CD4-positive, CD25-positive, alpha-beta regulatory T cell (primary cell): ENCODE data around the gene RBM3. TPM values are rescaled to one million over a fixed set of nuclear protein-coding genes. Genes with fewer than 3 reads are reported as not detected.
A peak's percentile ranks its signal among the peaks of the same experiment; 100 is the strongest.

ENCODE experiments used
- ATAC-seq, 2 donors: fragments of 150-1000 bp; cut with Tn5 transposase; one replicate each; pipeline ENCODE4 v1.10.0; 2021; ENCODE audit warnings: low read depth in 2 of 2, moderate number of reproducible peaks in 2 of 2, moderate library complexity in 1 of 2
- DNase-seq, 3 donors: peaks; one replicate each; pipeline versions ENCODE4 v3.0.0 to v3.0.0-alpha.2; 2012 to 2022; ENCODE audit warnings: mixed read lengths in 1 of 3
- H3K27ac ChIP-seq: one replicate; pipeline ENCODE4 v1.7.0; 2013; ENCODE audit warnings: mild to moderate bottlenecking, low read length; ENCODE audit not compliant: insufficient read depth, poor library complexity, severe bottlenecking
- H3K27me3 ChIP-seq: one replicate; pipeline ENCODE4 v1.7.0; 2013; ENCODE audit warnings: low read length; ENCODE audit not compliant: control insufficient read depth, insufficient read depth
- H3K36me3 ChIP-seq: one replicate; pipeline ENCODE4 v1.7.0; 2013; ENCODE audit warnings: mild to moderate bottlenecking, low read length, moderate library complexity; ENCODE audit not compliant: control insufficient read depth, insufficient read depth
- H3K4me1 ChIP-seq: 2 replicates; pipeline ENCODE4 v1.7.0; 2013; ENCODE audit warnings: mild to moderate bottlenecking, low read length; ENCODE audit not compliant: insufficient read depth, control insufficient read depth, poor library complexity, severe bottlenecking
- H3K4me3 ChIP-seq: one replicate; pipeline ENCODE4 v1.7.0; 2013; ENCODE audit warnings: low read depth, mild to moderate bottlenecking, low read length, moderate library complexity
- H3K9me3 ChIP-seq, 2 experiments: 1 replicate in 1 of 2; 2 replicates in 1 of 2; pipeline ENCODE4 v1.7.0; 2013; ENCODE audit warnings: low read length in 2 of 2, mild to moderate bottlenecking in 1 of 2, moderate library complexity in 1 of 2; ENCODE audit not compliant: control insufficient read depth in 2 of 2
- H3K27ac Mint-ChIP-seq, 3 donors: one replicate each; pipeline ENCODE4 v1.8.0; 2020 to 2022; ENCODE audit warnings: mild to moderate bottlenecking in 3 of 3, mixed read lengths in 3 of 3, moderate library complexity in 2 of 3
- H3K27me3 Mint-ChIP-seq: one replicate; pipeline ENCODE4 v1.8.0; 2022; ENCODE audit warnings: mild to moderate bottlenecking, mixed read lengths
- H3K36me3 Mint-ChIP-seq: one replicate; pipeline ENCODE4 v1.8.0; 2020; ENCODE audit warnings: mixed read lengths
- H3K4me1 Mint-ChIP-seq, 4 donors: one replicate each; pipeline ENCODE4 v1.8.0; 2020 to 2022; ENCODE audit warnings: mixed read lengths in 4 of 4, mild to moderate bottlenecking in 1 of 4
- H3K4me3 Mint-ChIP-seq, 4 donors: one replicate each; pipeline ENCODE4 v1.8.0; 2020 to 2022; ENCODE audit warnings: mild to moderate bottlenecking in 4 of 4, mixed read lengths in 4 of 4, moderate library complexity in 3 of 4
- H3K9me3 Mint-ChIP-seq, 7 donors: one replicate each; pipeline ENCODE4 v1.8.0; 2020 to 2022; ENCODE audit warnings: mixed read lengths in 7 of 7, mild to moderate bottlenecking in 3 of 7, moderate library complexity in 2 of 7
- polyA plus RNA-seq, 4 donors: library from polyadenylated mRNA; unstranded; fragments of 300-500 nt; fragmentation: Illumina TruSeq; gene quantifications; one replicate each; pipeline ENCODE4 v1.2.3, GENCODE V29; 2021
- total RNA-seq: library from RNA; stranded (reverse); gene quantifications from one replicate; pipeline ENCODE4 v1.2.3, GENCODE V29; 2022

RBM3 gene
- total and polyA plus RNA-seq, 5 donors from 2014 or later: 192 to 309 (median 235) TPM

GRCh38 chrX:48595929-48596328 lies 21.6 kb downstream of the RBM3 start:
- Mint-ChIP-seq H3K4me1 (peaks cover 0 to 16% (median 7%) of the 10 kb centered on the region in 4 donors), H3K36me3 (no peaks in the 10 kb centered on the region), H3K4me3 (no peak overlapping the region), H3K27me3 (no peaks in the 10 kb centered on the region), H3K27ac (no peak overlapping the region), H3K9me3 (no peaks in the 10 kb centered on the region)
- Histone ChIP-seq H3K9me3 (no peaks in the 10 kb centered on the region), H3K4me3 (no peak overlapping the region), H3K27ac (no peak overlapping the region), H3K4me1 (no peaks in the 10 kb centered on the region), H3K27me3 (no peaks in the 10 kb centered on the region), H3K36me3 (no peaks in the 10 kb centered on the region)
- no peak for ATAC-seq
- no peak for DNase-seq

GRCh38 chrX:48597353-48598264 lies 23.3 kb downstream of the RBM3 start, which contains the start of gene WDR13:
WDR13 (plus strand) TSS chrX:48597492; CDS start chrX:48597997, 505 bp downstream.
- DNase-seq (peak; percentile 83 to 91 (median 89)), ATAC-seq (peak; percentile 84 to 87)
- Histone ChIP-seq H3K27me3 (no peaks in the 10 kb centered on the region), H3K36me3 (no peaks in the 10 kb centered on the region), H3K4me3 (peak within 1 kb of the TSS; percentile 66), H3K9me3 (no peaks in the 10 kb centered on the region), H3K4me1 (no peaks in the 10 kb centered on the region), H3K27ac (peak within 1 kb of the TSS; percentile 97)
- Mint-ChIP-seq H3K27me3 (no peaks in the 10 kb centered on the region), H3K27ac (peak within 1 kb of the TSS; percentile 100), H3K9me3 (no peaks in the 10 kb centered on the region), H3K36me3 (no peaks in the 10 kb centered on the region), H3K4me1 (peaks cover 0 to 16% (median 7%) of the 10 kb centered on the region in 4 donors), H3K4me3 (peak within 1 kb of the TSS; percentile 97 to 98 (median 97))

- Mint-ChIP-seq H3K36me3 (no peaks in the 10 kb centered on the region), H3K27ac (peak overlapping the region in 2 of 3 donors; percentile 100), H3K4me3 (peak overlapping the region; percentile 58 to 98 (median 97)), H3K4me1 (peaks cover 0 to 16% (median 7%) of the 10 kb centered on the region in 4 donors), H3K27me3 (no peaks in the 10 kb centered on the region), H3K9me3 (no peaks in the 10 kb centered on the region)
- peak overlapping the region; percentile 97 for H3K27ac ChIP-seq
- H3K4me3 ChIP-seq: no peak overlapping the region
- no peak for ATAC-seq
- H3K4me1 ChIP-seq: no peaks in the 10 kb centered on the region
- H3K9me3 ChIP-seq: no peaks in the 10 kb centered on the region
- H3K27me3 ChIP-seq: no peaks in the 10 kb centered on the region
- no peak for DNase-seq
- no peaks in the 10 kb centered on the region for H3K36me3 ChIP-seq
Observed at GRCh38 chrX:48598614-48599013, 24.3 kb downstream of the RBM3 start.

- Mint-ChIP-seq H3K4me3 (no peak overlapping the region), H3K27ac (no peak overlapping the region), H3K9me3 (no peaks in the 10 kb centered on the region), H3K4me1 (peaks cover 0 to 16% (median 7%) of the 10 kb centered on the region in 4 donors), H3K36me3 (no peaks in the 10 kb centered on the region), H3K27me3 (no peaks in the 10 kb centered on the region)
- Histone ChIP-seq H3K36me3 (no peaks in the 10 kb centered on the region), H3K27ac (no peak overlapping the region), H3K4me1 (no peaks in the 10 kb centered on the region), H3K27me3 (no peaks in the 10 kb centered on the region), H3K9me3 (no peaks in the 10 kb centered on the region), H3K4me3 (no peak overlapping the region)
- DNase-seq (no peak), ATAC-seq (no peak)
Observed at GRCh38 chrX:48599341-48599740, 25.1 kb downstream of the RBM3 start.

- Mint-ChIP-seq H3K36me3 (peaks cover 1% of the 10 kb centered on the region), H3K4me3 (peak overlapping the region in 1 of 4 donors; percentile 68), H3K9me3 (no peaks in the 10 kb centered on the region), H3K27ac (no peak overlapping the region), H3K4me1 (peaks cover 0 to 16% (median 7%) of the 10 kb centered on the region in 4 donors), H3K27me3 (no peaks in the 10 kb centered on the region)
- Histone ChIP-seq H3K27ac (no peak overlapping the region), H3K9me3 (no peaks in the 10 kb centered on the region), H3K4me1 (no peaks in the 10 kb centered on the region), H3K27me3 (no peaks in the 10 kb centered on the region), H3K36me3 (no peaks in the 10 kb centered on the region), H3K4me3 (no peak overlapping the region)
- ATAC-seq: no peak
- DNase-seq: no peak
Observed at GRCh38 chrX:48600226-48600625, 25.9 kb downstream of the RBM3 start.

- ATAC-seq: no peak
- Histone ChIP-seq H3K4me3 (no peak overlapping the region), H3K27ac (no peak overlapping the region), H3K9me3 (no peaks in the 10 kb centered on the region), H3K4me1 (no peaks in the 10 kb centered on the region), H3K27me3 (no peaks in the 10 kb centered on the region), H3K36me3 (no peaks in the 10 kb centered on the region)
- no peak for DNase-seq
- Mint-ChIP-seq H3K27me3 (no peaks in the 10 kb centered on the region), H3K27ac (no peak overlapping the region), H3K4me3 (no peak overlapping the region), H3K9me3 (no peaks in the 10 kb centered on the region), H3K4me1 (peaks cover 0 to 16% (median 7%) of the 10 kb centered on the region in 4 donors), H3K36me3 (peaks cover 3% of the 10 kb centered on the region)
Observed at GRCh38 chrX:48601741-48602394, 27.6 kb downstream of the RBM3 start.

GRCh38 chrX:48604701-48605100 lies 30.4 kb downstream of the RBM3 start:
- H3K4me3 ChIP-seq: no peak overlapping the region
- Mint-ChIP-seq H3K9me3 (no peaks in the 10 kb centered on the region), H3K36me3 (peaks cover 3% of the 10 kb centered on the region), H3K4me3 (no peak overlapping the region), H3K27ac (no peak overlapping the region), H3K27me3 (no peaks in the 10 kb centered on the region), H3K4me1 (no peaks in the 10 kb centered on the region)
- DNase-seq (no peak), ATAC-seq (no peak)
- no peaks in the 10 kb centered on the region for H3K4me1 ChIP-seq
- no peak overlapping the region for H3K27ac ChIP-seq
- no peaks in the 10 kb centered on the region for H3K9me3 ChIP-seq
- H3K27me3 ChIP-seq: no peaks in the 10 kb centered on the region
- H3K36me3 ChIP-seq: no peaks in the 10 kb centered on the region
